Epithelial cell of esophagus (primary cell): ENCODE results near the gene GATAD2A.
A peak's percentile ranks its signal among the peaks of the same experiment; 100 is the strongest.

Experiments
- DNase-seq: peaks from one replicate; pipeline ENCODE4 v3.0.0; 2010; ENCODE audit warnings: low read depth
- H3K4me3 ChIP-seq: 2 replicates; pipeline ENCODE4 v1.5.1; 2011; ENCODE audit warnings: mild to moderate bottlenecking, low read length, control low read depth
- CTCF ChIP-seq: IDR thresholded peaks from 2 replicates; pipeline ENCODE4 v1.5.1; 2011; ENCODE audit warnings: low read depth, mild to moderate bottlenecking, low read length, control low read depth, inconsistent platforms; ENCODE audit not compliant: insufficient read depth; ENCODE audit errors: missing control alignments

Gene GATAD2A

DNA sequence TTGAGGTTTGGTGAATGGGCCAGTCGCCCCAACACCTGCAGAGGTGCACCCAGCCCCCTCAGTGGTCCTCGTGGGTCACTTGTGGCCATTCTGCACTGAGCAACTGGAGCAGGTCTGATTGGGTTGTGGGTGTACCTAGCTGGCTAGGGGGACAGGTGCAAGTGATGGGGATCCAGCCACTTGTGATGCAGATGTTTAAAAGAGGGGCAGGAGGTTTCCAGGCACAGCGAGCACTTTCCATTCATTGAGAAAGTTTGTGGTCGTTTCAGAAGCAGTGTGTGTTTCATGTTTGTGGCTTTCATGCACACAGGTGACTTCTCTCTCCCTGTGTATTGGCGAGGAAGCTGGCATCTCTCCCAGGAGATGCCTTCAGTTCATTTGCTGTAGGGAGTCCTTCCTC lies 75.2 kb downstream of the GATAD2A start:
- no peak for TF ChIP-seq CTCF
- no peak overlapping the region for H3K4me3 ChIP-seq
- no peak for DNase-seq

GRCh38 chr19:19482809-19483596 lies 77.5 kb downstream of the GATAD2A start:
- no peak overlapping the region for H3K4me3 ChIP-seq
- TF ChIP-seq CTCF, result no peak
- no peak for DNase-seq

DNA sequence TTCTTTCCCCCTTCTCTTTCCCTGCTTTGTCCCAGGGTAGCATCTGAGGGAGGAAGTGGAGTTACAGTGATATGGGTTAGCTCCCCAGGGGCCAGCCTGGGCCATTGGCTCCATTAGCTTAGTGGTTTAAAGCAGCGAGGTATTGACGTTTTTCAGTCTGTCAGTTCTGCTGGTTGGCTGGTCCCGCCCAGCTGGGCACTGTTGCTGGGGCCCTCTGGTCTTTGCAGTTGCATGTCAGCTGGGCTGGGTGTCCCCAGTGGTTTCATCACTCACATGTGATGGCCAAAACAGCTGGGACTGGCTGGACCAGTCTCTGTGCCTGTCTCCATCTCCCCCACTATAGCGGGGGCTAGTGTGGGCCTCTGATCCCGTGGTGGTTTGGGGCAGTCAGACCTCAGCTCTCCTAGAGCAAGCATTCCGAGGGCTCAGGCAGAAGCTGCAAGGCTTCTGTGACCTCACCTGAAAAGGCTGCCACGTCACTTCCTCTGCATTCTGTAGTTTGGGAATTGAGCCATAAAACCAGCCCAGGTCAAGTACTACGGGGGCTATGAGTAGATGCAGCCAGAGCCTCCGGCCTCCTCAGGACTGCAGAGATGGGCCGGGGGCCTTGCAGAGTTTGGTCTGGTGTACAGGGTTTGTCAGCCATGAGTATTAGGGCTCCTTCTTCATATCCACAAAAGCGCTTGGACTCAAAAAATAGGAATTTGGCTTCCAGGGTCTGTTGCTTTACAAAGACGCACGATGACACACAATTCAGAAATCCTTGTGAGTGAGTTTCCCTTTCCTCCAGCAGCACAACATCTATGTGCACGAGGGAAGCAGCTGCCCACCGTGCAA lies 79.9 kb downstream of the GATAD2A start:
- DNase-seq, result peak; percentile 41
- TF ChIP-seq CTCF, result no peak
- no peak overlapping the region for H3K4me3 ChIP-seq

- H3K4me3 ChIP-seq, result no peak overlapping the region
- DNase-seq, result no peak
- no peak for TF ChIP-seq CTCF
These were observed 80.5 kb downstream of the GATAD2A start for GRCh38 chr19:19485998-19486290.

- no peak for DNase-seq
- no peak for TF ChIP-seq CTCF
- H3K4me3 ChIP-seq, result no peak overlapping the region
These were observed 81.0 kb downstream of the GATAD2A start for GRCh38 chr19:19486343-19487076.

DNA sequence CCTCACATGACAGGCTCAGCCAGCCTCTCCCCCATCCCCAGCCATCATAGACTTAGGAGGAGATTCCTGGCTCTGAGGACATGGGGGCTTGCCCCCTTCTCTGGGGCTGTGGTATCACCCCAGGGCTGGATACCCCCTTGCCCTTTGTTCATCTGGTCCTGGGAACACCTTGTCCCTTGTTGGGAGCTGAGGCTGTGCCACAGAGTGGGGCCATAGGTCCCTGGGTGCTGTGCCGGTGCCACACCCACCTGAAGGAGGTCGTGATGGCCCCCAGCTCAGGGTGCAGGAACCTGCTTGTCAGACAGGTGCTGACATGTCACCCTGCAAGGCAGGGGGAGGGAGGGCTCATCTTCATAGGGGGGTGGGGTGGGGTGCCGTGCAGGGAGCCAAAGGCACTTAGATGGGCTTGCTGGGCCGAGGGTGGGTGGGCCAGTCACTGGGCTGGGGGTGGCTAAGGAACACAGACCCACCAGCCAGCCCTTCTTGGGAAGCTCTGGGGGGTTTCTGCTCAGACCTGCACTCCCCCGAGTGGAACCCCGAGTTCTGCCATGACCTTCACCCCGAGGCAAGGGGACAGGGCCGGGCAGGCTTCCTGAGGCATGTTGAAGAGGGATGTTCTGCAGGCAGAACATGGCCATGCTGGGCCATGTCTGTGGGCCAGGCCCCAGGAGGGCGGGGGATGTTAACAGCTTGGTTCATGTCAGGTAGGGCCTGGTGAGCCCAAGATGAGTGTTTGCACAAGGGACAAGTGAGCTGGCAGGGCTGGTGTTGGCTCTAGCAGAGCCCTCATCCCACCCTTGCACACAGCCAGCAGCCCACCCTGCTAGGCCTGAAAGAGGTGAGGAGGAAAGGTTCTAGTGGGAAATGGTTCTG lies 81.8 kb downstream of the GATAD2A start:
- no peak overlapping the region for H3K4me3 ChIP-seq
- no peak for DNase-seq
- TF ChIP-seq CTCF, result no peak
